Activated CD4-positive, alpha-beta memory T cell treated with anti-CD3 and anti-CD28 coated beads, Interleukin-2, amount 10 ng/mL, durations not matched to agents 7 days and 5 days (primary cell): ENCODE data around the gene OPN1MW3. TPM values are rescaled to one million over a fixed set of nuclear protein-coding genes. Genes with fewer than 3 reads are reported as not detected.

Experiments
- CTCF ChIA-PET: fragments of 350-600 bp; sonication (Branson Sonifier 250); formaldehyde crosslinking; loops from one replicate; lab custom pipeline; 2021; ENCODE audit warnings: antibody characterized with exemption, inconsistent platforms; lab: Charles Lee
- POLR2A ChIA-PET: fragments of 350-600 bp; sonication (Branson Sonifier 250); formaldehyde crosslinking; loops from one replicate; lab custom pipeline; 2021; ENCODE audit warnings: antibody characterized with exemption; lab: Charles Lee
- DNase-seq: peaks from one replicate; pipeline ENCODE4 v3.0.0-alpha.2; 2020
- H3K27ac Mint-ChIP-seq: one replicate; pipeline ENCODE4 v1.8.0; 2021; ENCODE audit warnings: mild to moderate bottlenecking, mixed read lengths
- H3K27me3 Mint-ChIP-seq: one replicate; pipeline ENCODE4 v1.8.0; 2021; ENCODE audit warnings: mixed read lengths
- H3K36me3 Mint-ChIP-seq: one replicate; pipeline ENCODE4 v1.8.0; 2021; ENCODE audit warnings: low read depth, mixed read lengths
- H3K4me1 Mint-ChIP-seq: one replicate; pipeline ENCODE4 v1.8.0; 2021; ENCODE audit warnings: mixed read lengths
- H3K4me3 Mint-ChIP-seq: one replicate; pipeline ENCODE4 v1.8.0; 2021; ENCODE audit warnings: mild to moderate bottlenecking, mixed read lengths
- H3K9me3 Mint-ChIP-seq: one replicate; pipeline ENCODE4 v1.8.0; 2021; ENCODE audit warnings: mixed read lengths
- total RNA-seq, 2 experiments: library from RNA; stranded (reverse); gene quantifications; one replicate each; pipeline ENCODE4 v1.2.3, GENCODE V29; 2021

OPN1MW3 gene
- total RNA-seq, 2 experiments from 2014 or later, result not detected

DNA sequence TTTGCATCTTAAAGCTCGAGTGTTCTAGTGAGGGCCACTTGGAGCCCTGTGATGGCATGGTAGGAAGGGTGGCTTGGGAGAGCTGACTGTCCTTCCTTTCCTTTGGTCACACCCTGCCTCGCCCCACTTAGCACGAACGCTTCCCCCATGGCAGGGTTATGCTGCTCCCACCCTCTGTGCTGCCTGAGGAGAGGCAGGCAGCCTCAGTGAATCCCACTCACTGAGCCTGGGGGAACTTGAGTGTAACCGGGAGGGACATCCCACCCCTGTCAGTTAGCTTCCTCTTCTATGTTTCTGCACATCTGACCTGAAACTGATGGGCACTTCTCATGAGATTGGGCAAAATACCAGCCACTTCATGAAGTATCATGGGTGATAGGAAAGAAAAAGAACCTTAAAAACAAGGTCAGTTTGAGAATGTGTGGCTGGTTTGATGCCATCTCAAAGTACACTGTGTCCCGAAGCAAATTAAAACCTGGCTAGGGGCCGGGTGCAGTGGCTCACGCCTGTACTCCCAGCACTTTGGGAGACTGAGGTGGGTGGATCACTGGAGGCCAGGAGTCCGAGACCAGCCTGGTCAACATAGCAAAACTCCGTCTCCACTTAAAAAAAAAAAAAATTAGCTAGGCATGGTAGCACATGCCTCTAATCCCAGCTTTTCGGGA lies 48.3 kb downstream of the OPN1MW3 start:
- Mint-ChIP-seq H3K27ac (no peak overlapping the region), H3K9me3 (no peaks in the 10 kb centered on the region), H3K4me3 (no peak overlapping the region), H3K36me3 (no peaks in the 10 kb centered on the region), H3K4me1 (peaks cover 24% of the 10 kb centered on the region), H3K27me3 (no peaks in the 10 kb centered on the region)
- CTCF ChIA-PET, result interaction anchor here (1.7 kb wide), 1 partner anchor 68 kb away, joined by 3 read pairs; no protein-coding TSS in a partner anchor
- no peak for DNase-seq
- POLR2A ChIA-PET, result no interaction called here

GRCh38 chrX:154307202-154307601 lies 49.8 kb downstream of the OPN1MW3 start:
- no peaks in the 10 kb centered on the region for H3K9me3 Mint-ChIP-seq
- no peak overlapping the region for H3K4me3 Mint-ChIP-seq
- peaks cover 38% of the 10 kb centered on the region for H3K4me1 Mint-ChIP-seq
- H3K27ac Mint-ChIP-seq, result no peak overlapping the region
- POLR2A ChIA-PET, result interaction anchor here (1.1 kb wide), 1 partner anchor 170 kb away, joined by 3 read pairs; no protein-coding TSS in a partner anchor
- no peak for DNase-seq
- CTCF ChIA-PET, result no interaction called here
- H3K27me3 Mint-ChIP-seq, result no peaks in the 10 kb centered on the region
- H3K36me3 Mint-ChIP-seq, result no peaks in the 10 kb centered on the region

- Mint-ChIP-seq H3K4me1 (peaks cover 49% of the 10 kb centered on the region), H3K9me3 (no peaks in the 10 kb centered on the region), H3K27ac (peak overlapping the region; percentile 74), H3K27me3 (no peaks in the 10 kb centered on the region), H3K4me3 (no peak overlapping the region), H3K36me3 (no peaks in the 10 kb centered on the region)
- DNase-seq, result peak; percentile 83
- ChIA-PET CTCF (interaction anchor here (0.6 to 4.1 kb wide), 10 partner anchors 9 to 298 kb away, joined by 3 to 19 read pairs (median 4); no protein-coding TSS in a partner anchor), POLR2A (interaction anchor here (0.9 to 1.1 kb wide), 2 partner anchors 8 to 171 kb away, joined by 3 to 4 read pairs; no protein-coding TSS in a partner anchor)
Observed at GRCh38 chrX:154308108-154308946, 50.9 kb downstream of the OPN1MW3 start.

DNA sequence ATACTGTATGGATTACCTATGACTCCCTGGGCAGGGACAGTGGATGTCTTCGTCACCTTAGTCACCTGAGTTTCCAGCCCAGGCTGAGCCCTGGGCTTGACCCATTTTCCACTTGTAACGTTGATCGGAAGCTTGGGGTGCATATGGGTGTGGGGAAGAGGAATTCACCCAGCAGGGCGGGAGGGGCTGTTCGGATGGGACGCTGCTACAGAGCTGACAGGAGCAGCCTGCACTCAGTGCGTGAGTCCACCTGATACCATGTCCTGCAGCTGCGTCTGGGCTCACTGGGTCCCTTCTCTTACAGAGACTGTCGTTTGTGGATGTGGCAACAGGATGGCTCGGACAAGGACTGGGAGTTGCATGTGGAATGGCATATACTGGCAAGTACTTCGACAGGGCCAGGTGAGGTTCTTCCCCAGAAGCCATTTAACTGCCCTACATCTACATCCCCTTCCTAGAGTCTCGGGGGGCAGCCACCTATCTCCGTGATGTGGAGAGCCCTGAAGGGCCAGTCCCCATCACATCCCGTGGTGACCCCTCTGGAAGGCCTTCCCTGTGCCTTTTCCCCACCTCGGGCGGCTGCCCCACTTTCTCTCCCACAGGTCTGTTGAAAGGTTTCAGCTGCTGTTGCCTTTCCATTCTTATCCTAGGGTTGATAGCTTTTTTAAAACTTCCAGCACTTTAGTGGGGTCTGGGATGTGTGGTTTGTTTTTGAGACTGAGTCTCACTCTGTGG lies 51.8 kb downstream of the OPN1MW3 start:
- Mint-ChIP-seq H3K4me3 (no peak overlapping the region), H3K27ac (no peak overlapping the region), H3K27me3 (no peaks in the 10 kb centered on the region), H3K9me3 (no peaks in the 10 kb centered on the region), H3K36me3 (no peaks in the 10 kb centered on the region), H3K4me1 (peaks cover 57% of the 10 kb centered on the region)
- ChIA-PET CTCF (interaction anchor here (1.1 to 4.1 kb wide), 6 partner anchors 9 to 183 kb away, joined by 3 to 19 read pairs (median 6); no protein-coding TSS in a partner anchor), POLR2A (interaction anchor here (0.9 kb wide), 1 partner anchor 7 kb away, joined by 4 read pairs; no protein-coding TSS in a partner anchor)
- DNase-seq, result no peak

DNA sequence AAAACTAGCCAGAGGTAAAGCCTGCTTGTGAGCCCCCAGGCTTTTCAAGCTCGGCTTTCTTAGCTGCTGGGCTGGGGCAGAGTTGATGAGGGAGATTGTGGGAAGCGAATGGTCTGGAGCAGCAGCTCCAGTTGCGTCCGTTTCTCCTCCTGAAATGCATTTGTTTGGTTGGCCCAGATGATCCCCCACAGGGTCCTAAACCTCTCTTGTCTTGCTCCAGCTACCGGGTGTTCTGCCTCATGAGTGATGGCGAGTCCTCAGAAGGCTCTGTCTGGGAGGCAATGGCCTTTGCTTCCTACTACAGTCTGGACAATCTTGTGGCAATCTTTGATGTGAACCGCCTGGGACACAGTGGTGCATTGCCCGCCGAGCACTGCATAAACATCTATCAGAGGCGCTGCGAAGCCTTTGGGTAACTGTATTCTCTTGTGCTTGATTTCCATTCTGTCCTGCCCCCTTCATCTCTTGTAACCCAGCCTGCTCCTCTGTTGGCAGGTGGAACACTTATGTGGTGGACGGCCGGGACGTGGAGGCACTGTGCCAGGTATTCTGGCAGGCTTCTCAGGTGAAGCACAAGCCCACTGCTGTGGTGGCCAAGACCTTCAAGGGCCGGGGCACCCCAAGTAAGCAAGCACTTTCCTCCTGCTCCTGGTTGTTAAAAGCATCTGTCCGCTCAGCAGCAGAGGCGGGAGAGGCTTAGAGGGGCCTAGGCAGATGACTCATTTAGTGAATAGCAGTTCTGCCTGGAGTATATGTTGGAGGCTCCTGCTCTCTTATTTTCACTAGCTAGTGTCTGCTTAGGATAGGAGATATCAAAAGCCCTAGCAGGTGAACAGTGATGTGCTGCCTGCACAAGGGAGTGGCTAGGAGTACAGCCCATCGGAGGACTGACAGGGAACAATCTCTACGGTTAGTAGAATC lies 53.5 kb downstream of the OPN1MW3 start:
- Mint-ChIP-seq H3K4me1 (peaks cover 60% of the 10 kb centered on the region), H3K27me3 (no peaks in the 10 kb centered on the region), H3K4me3 (no peak overlapping the region), H3K27ac (peak overlapping the region; percentile 14), H3K36me3 (no peaks in the 10 kb centered on the region), H3K9me3 (no peaks in the 10 kb centered on the region)
- ChIA-PET POLR2A (no interaction called here), CTCF (interaction anchor here (2.8 to 4.1 kb wide), 2 partner anchors 16 to 174 kb away, joined by 16 to 19 read pairs; no protein-coding TSS in a partner anchor)
- no peak for DNase-seq

DNA sequence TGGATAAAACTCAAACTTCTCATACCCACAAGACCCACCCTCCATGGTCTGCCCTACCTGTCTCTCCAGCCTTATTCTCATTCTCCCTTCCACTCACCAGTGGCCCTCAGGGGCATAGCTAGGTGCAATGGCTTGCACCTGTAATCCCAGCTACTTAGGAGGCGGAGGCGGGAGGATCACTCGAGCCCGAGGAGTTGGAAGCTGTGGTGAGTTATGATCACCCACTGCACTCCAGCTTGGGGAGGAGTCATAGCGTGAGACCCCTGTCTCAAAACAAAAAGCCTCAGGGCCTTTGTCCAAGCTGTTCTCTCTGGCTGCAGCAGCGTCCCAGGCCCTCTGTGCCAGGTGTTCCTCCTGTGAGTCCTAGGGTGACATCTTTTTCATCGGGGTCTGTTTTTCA lies 54.7 kb downstream of the OPN1MW3 start:
- no peaks in the 10 kb centered on the region for H3K9me3 Mint-ChIP-seq
- H3K4me1 Mint-ChIP-seq, result peaks cover 61% of the 10 kb centered on the region
- DNase-seq, result no peak
- H3K27ac Mint-ChIP-seq, result no peak overlapping the region
- no peaks in the 10 kb centered on the region for H3K36me3 Mint-ChIP-seq
- CTCF ChIA-PET, result no interaction called here
- POLR2A ChIA-PET, result interaction anchor here (1.5 kb wide), 1 partner anchor 15 kb away, joined by 4 read pairs; no protein-coding TSS in a partner anchor
- H3K27me3 Mint-ChIP-seq, result no peaks in the 10 kb centered on the region
- H3K4me3 Mint-ChIP-seq, result no peak overlapping the region

DNA sequence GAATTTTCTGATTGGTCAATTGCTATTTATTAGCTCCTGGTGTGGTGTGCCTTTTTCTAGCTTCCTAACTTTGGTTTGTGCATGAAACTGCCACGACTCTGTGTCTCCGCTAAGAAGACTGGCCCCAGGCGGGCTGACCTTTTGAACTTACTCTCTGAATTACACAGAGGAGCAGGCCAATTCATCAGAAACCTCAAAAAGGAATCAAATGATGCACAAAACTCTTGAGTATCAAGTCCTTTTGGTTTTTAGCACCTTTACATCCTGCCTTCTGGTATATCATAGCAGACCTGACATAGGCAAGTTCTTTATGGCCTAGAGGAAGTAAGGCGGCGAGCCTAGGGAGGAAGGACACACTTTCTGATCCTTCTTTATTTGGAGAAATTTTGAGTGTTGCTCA lies 55.8 kb downstream of the OPN1MW3 start:
- no peaks in the 10 kb centered on the region for H3K9me3 Mint-ChIP-seq
- H3K4me3 Mint-ChIP-seq, result no peak overlapping the region
- POLR2A ChIA-PET, result interaction anchor here (1.5 kb wide), 1 partner anchor 14 kb away, joined by 4 read pairs; no protein-coding TSS in a partner anchor
- no peaks in the 10 kb centered on the region for H3K27me3 Mint-ChIP-seq
- H3K4me1 Mint-ChIP-seq, result peaks cover 59% of the 10 kb centered on the region
- no peaks in the 10 kb centered on the region for H3K36me3 Mint-ChIP-seq
- peak overlapping the region; percentile 90 for H3K27ac Mint-ChIP-seq
- CTCF ChIA-PET, result interaction anchor here (0.9 kb wide), 1 partner anchor 176 kb away, joined by 3 read pairs; no protein-coding TSS in a partner anchor
- peak; percentile 46 for DNase-seq

DNA sequence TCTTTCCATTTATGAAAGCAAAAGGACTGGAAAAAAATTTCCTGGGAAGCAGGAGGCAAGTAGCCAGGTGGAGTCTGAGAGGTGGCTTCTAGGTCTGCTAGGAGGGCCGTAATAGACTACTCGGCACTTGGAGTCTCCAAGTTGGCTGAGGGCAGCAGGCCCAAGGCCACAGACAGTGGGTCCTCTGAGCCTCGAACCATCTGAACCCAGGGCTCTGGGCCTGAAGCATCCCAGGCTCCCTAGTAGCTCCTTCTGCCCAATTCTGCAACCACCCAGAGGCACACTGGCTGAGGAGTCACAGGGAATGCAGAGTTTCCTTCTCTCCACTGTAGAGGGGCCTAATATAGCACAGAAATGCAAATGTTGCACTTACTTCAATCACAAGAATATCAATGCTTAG lies 58.0 kb downstream of the OPN1MW3 start:
- H3K4me3 Mint-ChIP-seq, result no peak overlapping the region
- no peaks in the 10 kb centered on the region for H3K36me3 Mint-ChIP-seq
- DNase-seq, result no peak
- ChIA-PET POLR2A (no interaction called here), CTCF (interaction anchor here (1.3 kb wide), 1 partner anchor 58 kb away, joined by 3 read pairs; no protein-coding TSS in a partner anchor)
- no peaks in the 10 kb centered on the region for H3K9me3 Mint-ChIP-seq
- H3K4me1 Mint-ChIP-seq, result peaks cover 52% of the 10 kb centered on the region
- no peak overlapping the region for H3K27ac Mint-ChIP-seq
- H3K27me3 Mint-ChIP-seq, result peaks cover 2% of the 10 kb centered on the region

DNA sequence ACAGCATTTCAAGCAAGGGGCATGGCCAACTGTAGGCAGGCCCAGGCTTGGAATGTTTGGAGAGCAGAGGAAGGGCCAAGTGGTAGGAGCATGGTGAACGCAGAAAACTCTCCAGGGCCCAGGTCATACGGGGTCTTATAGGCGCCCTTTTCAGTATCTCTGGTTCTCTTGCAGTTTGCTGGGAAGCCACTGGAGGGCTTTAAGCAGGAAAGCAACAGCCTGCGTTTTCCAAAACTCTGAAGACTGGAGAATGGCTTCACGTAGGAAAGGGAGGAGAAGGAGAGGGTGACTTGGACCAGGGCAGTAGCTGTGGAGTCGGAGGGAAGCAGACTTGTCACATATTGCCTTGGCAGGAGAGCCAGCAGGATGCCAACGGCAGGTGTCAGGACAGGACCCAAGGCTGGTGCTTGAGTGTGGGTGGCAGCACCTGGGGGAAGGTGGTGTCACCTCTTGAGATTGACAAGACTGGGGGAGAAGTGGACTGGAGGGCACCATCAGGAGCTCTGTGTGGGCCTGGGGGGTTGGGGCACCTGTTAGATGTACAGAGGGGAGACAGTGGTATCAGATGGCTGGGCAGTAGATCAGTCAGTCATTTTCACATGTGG lies 60.1 kb downstream of the OPN1MW3 start:
- no peaks in the 10 kb centered on the region for H3K36me3 Mint-ChIP-seq
- POLR2A ChIA-PET, result no interaction called here
- H3K27me3 Mint-ChIP-seq, result peaks cover 2% of the 10 kb centered on the region
- no peaks in the 10 kb centered on the region for H3K9me3 Mint-ChIP-seq
- H3K27ac Mint-ChIP-seq, result no peak overlapping the region
- no peak overlapping the region for H3K4me3 Mint-ChIP-seq
- CTCF ChIA-PET, result interaction anchor here (1.4 to 2.0 kb wide), 3 partner anchors 9 to 16 kb away, joined by 6 to 12 read pairs (median 6); no protein-coding TSS in a partner anchor
- no peak for DNase-seq
- peaks cover 47% of the 10 kb centered on the region for H3K4me1 Mint-ChIP-seq

GRCh38 chrX:154320406-154320805 lies 63.0 kb downstream of the OPN1MW3 start:
- ChIA-PET POLR2A (no interaction called here), CTCF (no interaction called here)
- DNase-seq, result no peak
- Mint-ChIP-seq H3K27me3 (peaks cover 2% of the 10 kb centered on the region), H3K9me3 (no peaks in the 10 kb centered on the region), H3K27ac (no peak overlapping the region), H3K4me1 (peaks cover 31% of the 10 kb centered on the region), H3K36me3 (no peaks in the 10 kb centered on the region), H3K4me3 (no peak overlapping the region)
